ENCODE results near the gene DDIT4L.
"Not testable (repeated sequence)": the region's sequence is repeated elsewhere in the genome, so short reads cannot be mapped to it uniquely, and the experiment has no call there.

The DDIT4L gene

DNA sequence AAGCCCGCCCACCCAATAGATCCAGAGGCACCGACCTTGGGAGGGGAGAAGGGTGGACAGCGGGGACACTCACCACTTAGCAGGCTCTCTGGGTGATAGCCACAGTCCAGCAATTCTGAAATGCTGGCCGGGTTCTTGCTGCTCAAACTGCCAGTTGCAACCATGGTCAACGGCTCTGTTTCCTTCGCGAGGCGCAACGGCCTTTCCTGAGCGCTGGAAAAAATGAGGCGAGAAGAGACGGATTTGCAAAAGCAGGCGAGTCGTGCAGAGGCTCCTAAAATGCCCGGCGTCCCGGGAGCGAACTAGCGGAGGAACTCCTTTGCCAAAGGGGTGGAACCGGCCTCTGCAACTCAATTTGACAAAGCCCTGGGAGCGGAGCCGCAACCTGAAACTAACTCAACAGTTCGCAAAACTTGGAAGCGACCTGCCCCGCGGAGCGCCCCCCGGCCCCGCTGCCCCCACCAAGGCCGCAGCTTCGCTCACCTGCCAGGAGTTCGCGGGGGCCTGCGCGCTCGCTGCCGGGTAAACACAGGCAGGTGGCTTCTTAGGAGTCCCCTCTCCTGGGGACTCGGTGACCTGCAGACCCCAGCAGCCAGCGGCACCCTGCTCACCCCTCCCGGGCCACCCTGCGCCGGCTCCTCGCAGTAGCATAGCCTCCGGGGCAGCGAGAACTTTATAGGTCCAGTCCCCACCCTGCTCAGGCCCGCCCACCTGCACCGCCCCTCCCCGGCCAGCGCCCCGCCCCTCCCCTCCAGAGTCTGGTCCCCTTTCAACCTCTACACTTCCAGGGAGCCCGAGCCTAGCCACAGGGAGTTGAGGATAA is at the start of gene DDIT4L:
TSS of gene DDIT4L (minus strand) at position 649 of the 823 bp plus-strand sequence. CDS start at position 164, 485 bp downstream.
- Mint-ChIP-seq H3K4me3 (peak within 1 kb of the TSS; percentile 80), H3K9me3 (ENCODE audit: low read depth) (no peaks in the 10 kb centered on the region), H3K4me1 (ENCODE audit: low read depth) (peaks cover 9% of the 10 kb centered on the region), H3K36me3 (no peaks in the 10 kb centered on the region), H3K27me3 (peaks cover 25% of the 10 kb centered on the region), H3K27ac (no peak within 1 kb of the TSS)

DNA sequence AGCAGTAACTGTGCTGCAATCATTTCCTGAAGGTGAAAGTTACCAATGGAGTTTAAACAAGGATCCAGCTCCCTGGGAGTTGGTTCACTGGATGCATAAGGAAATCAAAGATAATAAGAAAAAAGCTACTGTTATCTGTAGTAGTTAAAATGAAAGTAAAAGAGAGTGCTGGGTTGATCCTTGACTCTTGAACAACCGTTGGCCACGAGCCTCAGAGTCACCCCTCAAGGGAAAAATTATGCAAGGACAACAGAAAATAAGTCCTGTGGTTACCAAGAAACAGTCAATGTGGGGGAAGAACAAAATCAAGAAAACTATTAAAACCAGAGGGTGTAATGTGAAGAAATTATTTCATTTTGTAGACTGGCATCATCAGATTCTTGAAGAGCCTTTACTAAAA is 49.7 kb upstream of the DDIT4L start:
- Mint-ChIP-seq H3K4me1 (ENCODE audit: low read depth) (no peaks in the 10 kb centered on the region), H3K27ac (no peak overlapping the region), H3K4me3 (no peak overlapping the region), H3K27me3 (peaks cover 1% of the 10 kb centered on the region), H3K36me3 (no peaks in the 10 kb centered on the region), H3K9me3 (ENCODE audit: low read depth) (no peaks in the 10 kb centered on the region)

DNA sequence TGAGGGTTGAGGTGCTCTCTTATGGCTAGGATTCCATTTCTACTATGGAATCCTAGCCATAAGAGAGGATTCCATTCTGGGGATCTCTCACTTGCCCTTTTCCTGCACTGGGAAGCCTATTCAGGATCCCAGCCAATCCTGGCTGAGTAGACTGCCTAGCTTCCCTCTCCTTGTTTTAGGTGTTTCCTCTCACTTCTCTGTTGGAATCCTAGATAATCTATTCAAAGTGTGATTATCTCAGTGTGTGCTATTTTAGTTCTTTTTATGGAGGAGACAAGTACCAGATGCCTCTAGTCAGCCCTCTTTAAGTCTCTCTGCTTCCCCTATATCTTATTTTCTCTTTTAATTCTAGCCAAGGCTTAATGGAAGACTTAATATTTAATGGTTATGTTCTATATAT is 34.5 kb upstream of the DDIT4L start:
- peaks cover 18% of the 10 kb centered on the region for H3K9me3 Mint-ChIP-seq (ENCODE audit: low read depth)
- no peak overlapping the region for H3K27ac Mint-ChIP-seq
- H3K4me1 Mint-ChIP-seq (ENCODE audit: low read depth), result no peaks in the 10 kb centered on the region
- H3K36me3 Mint-ChIP-seq, result no peaks in the 10 kb centered on the region
- no peak overlapping the region for H3K4me3 Mint-ChIP-seq
- H3K27me3 Mint-ChIP-seq, result peaks cover 6% of the 10 kb centered on the region

- Mint-ChIP-seq H3K4me3 (no peak overlapping the region), H3K27me3 (peaks cover 6% of the 10 kb centered on the region), H3K9me3 (ENCODE audit: low read depth) (peaks cover 15% of the 10 kb centered on the region), H3K4me1 (ENCODE audit: low read depth) (no peaks in the 10 kb centered on the region), H3K27ac (no peak overlapping the region), H3K36me3 (no peaks in the 10 kb centered on the region)
These were observed 33.9 kb upstream of the DDIT4L start for GRCh38 chr4:100224160-100224559.

DNA sequence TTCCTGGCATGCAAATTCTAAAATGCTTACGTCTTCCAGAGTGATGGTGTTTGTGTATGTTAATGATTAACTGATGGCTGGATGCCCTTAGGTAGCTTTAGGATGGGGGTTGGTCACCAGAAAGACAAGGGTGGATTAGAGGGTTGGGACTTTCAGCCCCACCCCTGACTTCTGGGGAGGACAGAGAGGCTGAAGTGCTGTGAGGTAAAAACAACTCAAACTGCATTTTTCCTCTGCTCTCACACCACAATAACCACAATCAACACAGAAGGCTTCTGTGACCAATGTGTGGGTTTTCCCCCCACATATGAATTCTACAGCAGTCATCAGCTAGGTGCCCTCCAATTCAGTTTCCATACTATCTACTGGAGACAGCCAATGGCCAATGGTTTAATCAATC is 18.7 kb upstream of the DDIT4L start:
- Mint-ChIP-seq H3K4me1 (ENCODE audit: low read depth) (no peaks in the 10 kb centered on the region), H3K27me3 (peaks cover 6% of the 10 kb centered on the region), H3K4me3 (no peak overlapping the region), H3K9me3 (ENCODE audit: low read depth) (no peaks in the 10 kb centered on the region), H3K27ac (no peak overlapping the region), H3K36me3 (no peaks in the 10 kb centered on the region)

DNA sequence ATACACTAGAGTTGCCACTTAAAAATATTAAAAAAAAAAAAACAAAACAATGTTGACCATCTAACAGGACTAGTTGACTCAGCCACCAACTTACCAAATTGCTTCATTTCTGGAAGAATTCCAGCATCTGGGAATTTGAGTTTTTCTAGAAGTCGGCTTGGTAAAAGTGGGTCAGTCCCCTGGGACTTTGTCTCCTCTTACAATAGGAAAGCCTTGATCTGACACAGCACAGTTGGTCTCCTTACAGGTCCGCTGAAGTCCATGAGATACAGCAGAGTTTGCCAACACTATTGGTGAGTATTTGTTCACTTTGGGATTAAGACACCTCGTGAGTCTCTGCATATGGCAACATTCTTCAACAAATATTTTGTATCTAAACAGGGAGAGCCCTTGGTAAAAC is 18.2 kb upstream of the DDIT4L start:
- H3K4me3 Mint-ChIP-seq, result no peak overlapping the region
- H3K4me1 Mint-ChIP-seq (ENCODE audit: low read depth), result no peaks in the 10 kb centered on the region
- no peak overlapping the region for H3K27ac Mint-ChIP-seq
- H3K27me3 Mint-ChIP-seq, result peaks cover 4% of the 10 kb centered on the region
- H3K9me3 Mint-ChIP-seq (ENCODE audit: low read depth), result no peaks in the 10 kb centered on the region
- H3K36me3 Mint-ChIP-seq, result no peaks in the 10 kb centered on the region

DNA sequence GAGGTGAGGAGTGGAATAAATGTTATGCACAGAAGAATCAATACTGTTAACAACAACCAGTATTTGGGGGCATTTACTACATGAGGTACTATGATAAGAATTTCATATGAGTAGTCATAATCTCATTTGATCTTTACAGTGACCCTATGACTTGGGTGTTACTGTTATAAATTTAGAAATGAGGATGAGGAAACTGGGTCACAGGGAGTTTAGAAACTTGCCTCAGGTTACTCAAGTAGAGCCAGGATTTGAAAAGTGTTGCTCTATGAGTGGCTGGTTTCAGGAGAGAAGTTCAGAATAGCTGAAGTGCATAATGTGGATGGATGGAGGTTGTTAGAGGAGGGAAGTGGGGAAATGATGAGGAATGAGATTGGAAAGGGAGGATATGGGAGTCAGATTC is 16.6 kb upstream of the DDIT4L start:
- Mint-ChIP-seq H3K4me1 (ENCODE audit: low read depth) (no peaks in the 10 kb centered on the region), H3K36me3 (no peaks in the 10 kb centered on the region), H3K27me3 (peaks cover 4% of the 10 kb centered on the region), H3K9me3 (ENCODE audit: low read depth) (no peaks in the 10 kb centered on the region), H3K27ac (no peak overlapping the region), H3K4me3 (no peak overlapping the region)

- Mint-ChIP-seq H3K4me3 (no peak overlapping the region), H3K36me3 (no peaks in the 10 kb centered on the region), H3K4me1 (ENCODE audit: low read depth) (no peaks in the 10 kb centered on the region), H3K9me3 (ENCODE audit: low read depth) (no peaks in the 10 kb centered on the region), H3K27me3 (no peaks in the 10 kb centered on the region), H3K27ac (no peak overlapping the region)
These were observed 7.8 kb upstream of the DDIT4L start for GRCh38 chr4:100198061-100198460.

- not testable (repeated sequence) for H3K27ac Mint-ChIP-seq; H3K27me3 Mint-ChIP-seq; H3K4me1 Mint-ChIP-seq (ENCODE audit: low read depth); H3K4me3 Mint-ChIP-seq; H3K36me3 Mint-ChIP-seq; H3K9me3 Mint-ChIP-seq (ENCODE audit: low read depth)
These were observed 6.3 kb upstream of the DDIT4L start for GRCh38 chr4:100196388-100197071.

- Mint-ChIP-seq H3K27me3 (peaks cover 24% of the 10 kb centered on the region), H3K9me3 (ENCODE audit: low read depth) (no peaks in the 10 kb centered on the region), H3K36me3 (no peaks in the 10 kb centered on the region), H3K4me3 (peak overlapping the region; percentile 80), H3K27ac (no peak overlapping the region), H3K4me1 (ENCODE audit: low read depth) (peaks cover 9% of the 10 kb centered on the region)
These were observed 654 bp upstream of the DDIT4L start for GRCh38 chr4:100190643-100191600.

DNA sequence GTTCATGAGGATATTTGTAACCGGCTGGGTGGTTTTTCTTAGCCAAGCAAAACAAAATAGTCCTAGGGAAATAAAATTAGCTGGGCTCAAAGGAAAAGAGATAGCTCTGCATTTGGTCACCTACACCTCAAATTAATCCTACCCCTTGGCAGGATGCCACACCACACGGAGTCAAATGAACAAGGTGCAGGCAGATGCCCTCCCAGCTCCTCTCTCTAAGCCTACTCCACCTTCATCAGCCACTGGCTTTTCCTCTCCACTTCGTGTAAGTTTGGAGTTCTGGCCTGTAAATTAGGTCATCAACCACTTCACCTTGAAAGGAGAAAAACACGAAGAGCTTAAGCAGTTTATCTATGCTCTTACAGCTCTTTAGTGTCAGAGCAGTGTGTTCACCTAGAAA is 1.4 kb downstream of the DDIT4L start:
- H3K36me3 Mint-ChIP-seq, result no peaks in the 10 kb centered on the region
- peaks cover 9% of the 10 kb centered on the region for H3K4me1 Mint-ChIP-seq (ENCODE audit: low read depth)
- peaks cover 26% of the 10 kb centered on the region for H3K27me3 Mint-ChIP-seq
- peak overlapping the region; percentile 72 for H3K4me3 Mint-ChIP-seq
- H3K9me3 Mint-ChIP-seq (ENCODE audit: low read depth), result no peaks in the 10 kb centered on the region
- H3K27ac Mint-ChIP-seq, result no peak overlapping the region

- peaks cover 9% of the 10 kb centered on the region for H3K4me1 Mint-ChIP-seq (ENCODE audit: low read depth)
- no peak overlapping the region for H3K4me3 Mint-ChIP-seq
- no peaks in the 10 kb centered on the region for H3K9me3 Mint-ChIP-seq (ENCODE audit: low read depth)
- peaks cover 26% of the 10 kb centered on the region for H3K27me3 Mint-ChIP-seq
- no peaks in the 10 kb centered on the region for H3K36me3 Mint-ChIP-seq
- H3K27ac Mint-ChIP-seq, result no peak overlapping the region
These were observed 2.5 kb downstream of the DDIT4L start for GRCh38 chr4:100187781-100188180.

- H3K27ac Mint-ChIP-seq, result no peak overlapping the region
- no peak overlapping the region for H3K4me3 Mint-ChIP-seq
- H3K27me3 Mint-ChIP-seq, result peaks cover 12% of the 10 kb centered on the region
- peaks cover 4% of the 10 kb centered on the region for H3K4me1 Mint-ChIP-seq (ENCODE audit: low read depth)
- H3K36me3 Mint-ChIP-seq, result no peaks in the 10 kb centered on the region
- no peaks in the 10 kb centered on the region for H3K9me3 Mint-ChIP-seq (ENCODE audit: low read depth)
These were observed 5.5 kb downstream of the DDIT4L start for GRCh38 chr4:100184787-100185186.

- Mint-ChIP-seq H3K27me3 (no peaks in the 10 kb centered on the region), H3K36me3 (no peaks in the 10 kb centered on the region), H3K9me3 (ENCODE audit: low read depth) (no peaks in the 10 kb centered on the region), H3K4me1 (ENCODE audit: low read depth) (no peaks in the 10 kb centered on the region), H3K27ac (no peak overlapping the region), H3K4me3 (no peak overlapping the region)
These were observed 12.4 kb downstream of the DDIT4L start for GRCh38 chr4:100177855-100178254.

GRCh38 chr4:100177126-100177525 is 13.1 kb downstream of the DDIT4L start:
- Mint-ChIP-seq H3K9me3 (ENCODE audit: low read depth) (no peaks in the 10 kb centered on the region), H3K4me3 (no peak overlapping the region), H3K36me3 (no peaks in the 10 kb centered on the region), H3K27me3 (no peaks in the 10 kb centered on the region), H3K4me1 (ENCODE audit: low read depth) (no peaks in the 10 kb centered on the region), H3K27ac (no peak overlapping the region)

Measured in activated naive CD8-positive, alpha-beta T cell (primary cell).